ENCODE data around the gene MAPKAP1. TPM values are rescaled to one million over a fixed set of nuclear protein-coding genes. Genes with fewer than 3 reads are reported as not detected.
"Not testable (repeated sequence)": the region's sequence is repeated elsewhere in the genome, so short reads cannot be mapped to it uniquely, and the experiment has no call there.

The MAPKAP1 gene
- polyA plus RNA-seq, 1 donor (not counting 4 experiments of a cell fraction or from before 2014, with no cell fraction given) = 129 TPM

DNA sequence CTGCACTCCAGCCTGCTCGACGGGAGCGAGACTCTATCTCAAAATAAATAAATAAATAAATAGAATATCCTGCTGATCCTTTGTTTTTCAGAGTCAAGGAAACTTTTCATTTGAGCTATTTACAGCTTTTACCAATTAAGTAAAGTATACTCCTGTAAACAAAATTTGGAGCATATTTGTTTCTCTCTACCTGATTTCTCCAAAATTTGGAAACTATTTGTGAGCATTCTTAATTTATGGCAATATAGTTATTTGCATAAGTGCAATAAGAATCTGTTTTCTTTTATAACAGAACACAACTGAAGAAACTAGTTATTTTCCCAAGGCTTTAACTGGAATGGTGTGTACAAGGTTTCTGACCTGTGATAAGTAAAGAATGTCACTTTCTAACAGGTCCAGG is 135.2 kb downstream of the MAPKAP1 start:
- H3K79me2 ChIP-seq (ENCODE audit: control insufficient read depth, insufficient read depth, low read length); H3K36me3 ChIP-seq (ENCODE audit: control insufficient read depth in 2 of 2, extremely low read depth in 1 of 2, insufficient read depth in 2 of 2, low read length in 2 of 2); DNase-seq (ENCODE audit: low read depth, low spot score); FAIRE-seq; dilution Hi-C loops (cut with MboI; ENCODE audit: extremely low pct_ligation_motif_present, low sequenced_read_pairs); H3K27ac ChIP-seq (ENCODE audit: control insufficient read depth, insufficient read depth, low read length); H4K20me1 ChIP-seq (ENCODE audit: control insufficient read depth, extremely low read depth, insufficient read depth, low read length); H3K4me2 ChIP-seq (ENCODE audit: control insufficient read depth, extremely low read depth, insufficient read depth, low read depth, low read length); H3K4me3 ChIP-seq (ENCODE audit: control insufficient read depth in 2 of 3, extremely low read depth in 1 of 3, insufficient read depth in 2 of 3, low read depth in 1 of 3, low read length in 3 of 3); H2AFZ ChIP-seq (ENCODE audit: control insufficient read depth, low read length); H3K9ac ChIP-seq (ENCODE audit: control insufficient read depth, extremely low read depth, insufficient read depth, low read length); H3K27me3 ChIP-seq (ENCODE audit: control insufficient read depth, extremely low read depth, insufficient read depth, low read length); H3K9me1 ChIP-seq (ENCODE audit: control insufficient read depth, extremely low read depth, insufficient read depth, low read length); H3K9me3 ChIP-seq (ENCODE audit: control insufficient read depth, low read depth, low read length): not testable (repeated sequence)
- peaks cover 21% of the 10 kb centered on the region for H3K4me1 ChIP-seq (ENCODE audit: control insufficient read depth, extremely low read depth, insufficient read depth, low read length)

DNA sequence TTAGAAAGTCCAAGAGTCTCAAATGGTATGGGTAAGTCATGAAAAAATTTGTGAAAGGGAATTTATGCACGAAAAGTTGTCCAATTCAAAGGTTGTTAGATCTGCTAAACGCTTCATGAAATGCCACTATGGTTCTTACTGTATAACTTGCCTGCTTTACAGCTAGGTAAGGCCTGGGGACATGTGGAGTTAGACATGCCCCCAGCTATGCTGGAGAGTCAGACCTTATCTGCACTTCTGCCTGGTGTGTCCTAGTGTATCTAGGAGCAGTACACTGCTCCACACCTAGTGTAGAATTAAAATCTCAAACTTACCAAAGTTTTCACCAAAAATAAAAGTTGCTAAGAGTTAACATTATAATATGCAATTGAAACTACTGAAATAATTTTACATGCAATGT is 136.8 kb downstream of the MAPKAP1 start:
- FAIRE-seq (no peak), DNase-seq (ENCODE audit: low read depth, low spot score) (no peak)
- H3K9me1 ChIP-seq (ENCODE audit: control insufficient read depth, extremely low read depth, insufficient read depth, low read length) = no peaks in the 10 kb centered on the region
- H3K27ac ChIP-seq (ENCODE audit: control insufficient read depth, insufficient read depth, low read length) = no peak overlapping the region
- H3K27me3 ChIP-seq (ENCODE audit: control insufficient read depth, extremely low read depth, insufficient read depth, low read length) = no peaks in the 10 kb centered on the region
- TF ChIP-seq CTCF (optimal IDR thresholded peaks at IDR 0.05 in 1 of 3, IDR thresholded peaks at IDR 0.05 in 1 of 3, conservative IDR thresholded peaks at IDR 0.05 in 1 of 3; ENCODE audit: extremely low read depth in 1 of 3, insufficient read depth in 2 of 3, low read length in 3 of 3) (no peak), EZH2 (IDR thresholded peaks at IDR 0.05; ENCODE audit: low read length) (no peak)
- no peak overlapping the region for H2AFZ ChIP-seq (ENCODE audit: control insufficient read depth, low read length)
- H3K4me1 ChIP-seq (ENCODE audit: control insufficient read depth, extremely low read depth, insufficient read depth, low read length) = peaks cover 37% of the 10 kb centered on the region
- dilution Hi-C loops (cut with MboI; ENCODE audit: extremely low pct_ligation_motif_present, low sequenced_read_pairs) = no loop called here
- no peak overlapping the region for H3K9ac ChIP-seq (ENCODE audit: control insufficient read depth, extremely low read depth, insufficient read depth, low read length)
- no peaks in the 10 kb centered on the region for H4K20me1 ChIP-seq (ENCODE audit: control insufficient read depth, extremely low read depth, insufficient read depth, low read length)
- H3K9me3 ChIP-seq (ENCODE audit: control insufficient read depth, low read depth, low read length) = no peaks in the 10 kb centered on the region
- no peak overlapping the region for H3K4me2 ChIP-seq (ENCODE audit: control insufficient read depth, extremely low read depth, insufficient read depth, low read depth, low read length)
- peaks cover 0 to 3% of the 10 kb centered on the region in 2 experiments for H3K36me3 ChIP-seq (ENCODE audit: control insufficient read depth in 2 of 2, extremely low read depth in 1 of 2, insufficient read depth in 2 of 2, low read length in 2 of 2)
- H3K79me2 ChIP-seq (ENCODE audit: control insufficient read depth, insufficient read depth, low read length) = peaks cover 2% of the 10 kb centered on the region
- no peak overlapping the region for H3K4me3 ChIP-seq (ENCODE audit: control insufficient read depth in 2 of 3, extremely low read depth in 1 of 3, insufficient read depth in 2 of 3, low read depth in 1 of 3, low read length in 3 of 3)

DNA sequence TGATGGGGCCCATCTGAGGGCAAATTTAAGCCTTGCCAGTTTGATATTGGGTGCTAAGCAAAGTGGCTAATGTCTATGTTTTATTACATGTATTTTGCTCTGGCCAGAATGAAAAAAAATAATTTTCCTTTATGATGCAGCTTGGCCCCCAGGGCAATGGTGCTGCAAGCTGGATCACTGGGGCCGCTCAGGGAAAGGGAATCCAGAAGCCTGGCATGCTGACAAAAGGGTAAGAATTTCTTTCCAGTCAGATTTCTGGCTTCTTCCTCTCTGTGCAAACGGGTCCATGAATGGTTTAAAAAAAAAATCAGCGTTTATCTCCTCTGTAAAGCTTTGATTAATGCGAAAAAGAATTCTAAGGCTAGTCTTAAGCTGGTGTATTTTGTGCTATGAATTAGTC is 138.4 kb downstream of the MAPKAP1 start:
- no peak overlapping the region for H2AFZ ChIP-seq (ENCODE audit: control insufficient read depth, low read length)
- no peaks in the 10 kb centered on the region for H3K9me3 ChIP-seq (ENCODE audit: control insufficient read depth, low read depth, low read length)
- DNase-seq (ENCODE audit: low read depth, low spot score) (no peak), FAIRE-seq (no peak)
- peaks cover 43% of the 10 kb centered on the region for H3K4me1 ChIP-seq (ENCODE audit: control insufficient read depth, extremely low read depth, insufficient read depth, low read length)
- no peak overlapping the region for H3K9ac ChIP-seq (ENCODE audit: control insufficient read depth, extremely low read depth, insufficient read depth, low read length)
- H3K4me2 ChIP-seq (ENCODE audit: control insufficient read depth, extremely low read depth, insufficient read depth, low read depth, low read length) = no peak overlapping the region
- no peaks in the 10 kb centered on the region for H4K20me1 ChIP-seq (ENCODE audit: control insufficient read depth, extremely low read depth, insufficient read depth, low read length)
- H3K27me3 ChIP-seq (ENCODE audit: control insufficient read depth, extremely low read depth, insufficient read depth, low read length) = no peaks in the 10 kb centered on the region
- dilution Hi-C loops (cut with MboI; ENCODE audit: extremely low pct_ligation_motif_present, low sequenced_read_pairs) = no loop called here
- no peak overlapping the region for H3K27ac ChIP-seq (ENCODE audit: control insufficient read depth, insufficient read depth, low read length)
- H3K9me1 ChIP-seq (ENCODE audit: control insufficient read depth, extremely low read depth, insufficient read depth, low read length) = no peaks in the 10 kb centered on the region
- peaks cover 0 to 3% of the 10 kb centered on the region in 2 experiments for H3K36me3 ChIP-seq (ENCODE audit: control insufficient read depth in 2 of 2, extremely low read depth in 1 of 2, insufficient read depth in 2 of 2, low read length in 2 of 2)
- peaks cover 4% of the 10 kb centered on the region for H3K79me2 ChIP-seq (ENCODE audit: control insufficient read depth, insufficient read depth, low read length)
- no peak for TF ChIP-seq CTCF (optimal IDR thresholded peaks at IDR 0.05 in 1 of 3, IDR thresholded peaks at IDR 0.05 in 1 of 3, conservative IDR thresholded peaks at IDR 0.05 in 1 of 3; ENCODE audit: extremely low read depth in 1 of 3, insufficient read depth in 2 of 3, low read length in 3 of 3)
- TF ChIP-seq EZH2 (IDR thresholded peaks at IDR 0.05; ENCODE audit: low read length) = no peak
- no peak overlapping the region for H3K4me3 ChIP-seq (ENCODE audit: control insufficient read depth in 2 of 3, extremely low read depth in 1 of 3, insufficient read depth in 2 of 3, low read depth in 1 of 3, low read length in 3 of 3)

DNA sequence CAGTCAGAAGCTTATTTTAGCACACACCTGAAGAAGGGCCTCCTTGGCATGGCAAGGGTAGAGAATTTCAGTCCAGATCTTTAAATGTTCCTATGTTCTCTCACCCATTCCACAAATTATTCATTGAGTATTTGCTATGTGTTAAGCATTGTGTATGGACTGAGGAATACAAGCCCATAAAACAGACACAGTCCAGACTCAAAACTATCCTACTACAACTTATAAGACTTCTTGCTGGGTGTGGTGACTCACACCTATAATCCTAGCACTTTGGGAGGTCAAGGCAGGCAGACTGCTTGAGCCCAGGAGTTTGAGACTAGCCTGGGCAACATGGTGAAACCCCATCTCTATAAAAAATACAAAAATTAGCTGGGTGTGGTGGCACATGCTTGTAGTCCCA is 141.0 kb downstream of the MAPKAP1 start:
- H3K27me3 ChIP-seq (ENCODE audit: control insufficient read depth, extremely low read depth, insufficient read depth, low read length); H3K79me2 ChIP-seq (ENCODE audit: control insufficient read depth, insufficient read depth, low read length); dilution Hi-C loops (cut with MboI; ENCODE audit: extremely low pct_ligation_motif_present, low sequenced_read_pairs); H3K9ac ChIP-seq (ENCODE audit: control insufficient read depth, extremely low read depth, insufficient read depth, low read length); FAIRE-seq; H3K9me1 ChIP-seq (ENCODE audit: control insufficient read depth, extremely low read depth, insufficient read depth, low read length); H3K4me3 ChIP-seq (ENCODE audit: control insufficient read depth in 2 of 3, extremely low read depth in 1 of 3, insufficient read depth in 2 of 3, low read depth in 1 of 3, low read length in 3 of 3); H3K36me3 ChIP-seq (ENCODE audit: control insufficient read depth in 2 of 2, extremely low read depth in 1 of 2, insufficient read depth in 2 of 2, low read length in 2 of 2); H2AFZ ChIP-seq (ENCODE audit: control insufficient read depth, low read length); H3K9me3 ChIP-seq (ENCODE audit: control insufficient read depth, low read depth, low read length); DNase-seq (ENCODE audit: low read depth, low spot score); H4K20me1 ChIP-seq (ENCODE audit: control insufficient read depth, extremely low read depth, insufficient read depth, low read length): not testable (repeated sequence)
- Histone ChIP-seq H3K4me1 (ENCODE audit: control insufficient read depth, extremely low read depth, insufficient read depth, low read length) (peaks cover 43% of the 10 kb centered on the region), H3K27ac (ENCODE audit: control insufficient read depth, insufficient read depth, low read length) (peak overlapping the region; percentile 88), H3K4me2 (ENCODE audit: control insufficient read depth, extremely low read depth, insufficient read depth, low read depth, low read length) (peak overlapping the region; percentile 80)

Measured in keratinocyte (primary cell).